ENCODE results near the gene CLDN7. TPM values are rescaled to one million over a fixed set of nuclear protein-coding genes. Genes with fewer than 3 reads are reported as not detected.

CLDN7 gene
- total and polyA plus RNA-seq, 5 donors, result 1.8 to 3.4 (median 2.9) TPM

- peak; percentile 94 to 98 (median 98) for DNase-seq
- Histone ChIP-seq H3K9me3 (ENCODE audit: control insufficient read depth, low read length) (no peaks in the 10 kb centered on the region), H3K4me3 (ENCODE audit: low read length) (peak within 1 kb of the TSS; percentile 73), H3K27me3 (ENCODE audit: control insufficient read depth, insufficient read depth) (no peaks in the 10 kb centered on the region), H3K27ac (ENCODE audit: low read length) (peak within 1 kb of the TSS; percentile 97), H3K4me1 (ENCODE audit: control insufficient read depth, insufficient read depth, low read length) (peaks cover 9% of the 10 kb centered on the region)
- peak; percentile 52 for ATAC-seq
- intact Hi-C loops (cut with DNase I), result no loop called here
- under 1% methylated on average over 62 of the region's 62 CpGs for WGBS
Measured at GRCh38 chr17:7241783-7242716, 20.2 kb downstream of the CLDN7 start, which contains the start of gene GABARAP. GABARAP (minus strand) TSS chr17:7242449; CDS start chr17:7242330, 119 bp downstream.

GRCh38 chr17:7241090-7241733, 21.1 kb downstream of the CLDN7 start:
- Histone ChIP-seq H3K4me1 (ENCODE audit: control insufficient read depth, insufficient read depth, low read length) (peaks cover 9% of the 10 kb centered on the region), H3K9me3 (ENCODE audit: control insufficient read depth, low read length) (no peaks in the 10 kb centered on the region), H3K27ac (ENCODE audit: low read length) (peak overlapping the region; percentile 95), H3K27me3 (ENCODE audit: control insufficient read depth, insufficient read depth) (no peaks in the 10 kb centered on the region), H3K4me3 (ENCODE audit: low read length) (peak overlapping the region; percentile 73)
- DNase-seq (peak in 1 of 3 donors; percentile 13), ATAC-seq (no peak)
- WGBS, result 30% methylated on average over 9 of the region's 9 CpGs
- intact Hi-C loops (cut with DNase I), result no loop called here

- Histone ChIP-seq H3K4me3 (ENCODE audit: low read length) (peak overlapping the region; percentile 73), H3K9me3 (ENCODE audit: control insufficient read depth, low read length) (no peaks in the 10 kb centered on the region), H3K4me1 (ENCODE audit: control insufficient read depth, insufficient read depth, low read length) (peaks cover 9% of the 10 kb centered on the region), H3K27me3 (ENCODE audit: control insufficient read depth, insufficient read depth) (no peaks in the 10 kb centered on the region), H3K27ac (ENCODE audit: low read length) (no peak overlapping the region)
- intact Hi-C loops (cut with DNase I), result no loop called here
- ATAC-seq, result no peak
- 56% methylated on average over 4 of the region's 4 CpGs for WGBS
- DNase-seq, result no peak
Measured at GRCh38 chr17:7240375-7240774, 21.9 kb downstream of the CLDN7 start.

GRCh38 chr17:7239091-7240027, 22.9 kb downstream of the CLDN7 start, which contains the start of gene PHF23:
PHF23 (minus strand) TSS chr17:7239457; CDS start chr17:7239279, 178 bp downstream.
- no peaks in the 10 kb centered on the region for H3K9me3 ChIP-seq (ENCODE audit: control insufficient read depth, low read length)
- no peaks in the 10 kb centered on the region for H3K27me3 ChIP-seq (ENCODE audit: control insufficient read depth, insufficient read depth)
- under 1% methylated on average over 72 of the region's 72 CpGs for WGBS
- H3K4me1 ChIP-seq (ENCODE audit: control insufficient read depth, insufficient read depth, low read length), result peaks cover 9% of the 10 kb centered on the region
- intact Hi-C loops (cut with DNase I), result no loop called here
- peak; percentile 99 to 100 (median 99) for DNase-seq
- peak within 1 kb of the TSS; percentile 97 for H3K4me3 ChIP-seq (ENCODE audit: low read length)
- ATAC-seq, result peak; percentile 78 to 84
- peak within 1 kb of the TSS; percentile 68 for H3K27ac ChIP-seq (ENCODE audit: low read length)

GRCh38 chr17:7238420-7239090, 23.7 kb downstream of the CLDN7 start:
- ATAC-seq (no peak), DNase-seq (peak in 1 of 3 donors; percentile 68)
- intact Hi-C loops (cut with DNase I), result no loop called here
- Histone ChIP-seq H3K4me3 (ENCODE audit: low read length) (peak overlapping the region; percentile 97), H3K9me3 (ENCODE audit: control insufficient read depth, low read length) (no peaks in the 10 kb centered on the region), H3K4me1 (ENCODE audit: control insufficient read depth, insufficient read depth, low read length) (peaks cover 9% of the 10 kb centered on the region), H3K27me3 (ENCODE audit: control insufficient read depth, insufficient read depth) (no peaks in the 10 kb centered on the region), H3K27ac (ENCODE audit: low read length) (peak overlapping the region; percentile 68)
- 2% methylated on average over 39 of the region's 39 CpGs for WGBS

GRCh38 chr17:7237761-7238419, 24.4 kb downstream of the CLDN7 start:
- DNase-seq (peak; percentile 88 to 94 (median 94)), ATAC-seq (peak; percentile 8 to 15)
- WGBS, result under 1% methylated on average over 71 of the region's 73 CpGs
- Histone ChIP-seq H3K9me3 (ENCODE audit: control insufficient read depth, low read length) (no peaks in the 10 kb centered on the region), H3K4me1 (ENCODE audit: control insufficient read depth, insufficient read depth, low read length) (peaks cover 11% of the 10 kb centered on the region), H3K27me3 (ENCODE audit: control insufficient read depth, insufficient read depth) (no peaks in the 10 kb centered on the region), H3K27ac (ENCODE audit: low read length) (peak overlapping the region; percentile 90), H3K4me3 (ENCODE audit: low read length) (peak overlapping the region; percentile 97)
- intact Hi-C loops (cut with DNase I), result no loop called here

GRCh38 chr17:7237266-7237760, 25.0 kb downstream of the CLDN7 start:
- no peak for DNase-seq
- Histone ChIP-seq H3K27ac (ENCODE audit: low read length) (peak overlapping the region; percentile 50), H3K4me1 (ENCODE audit: control insufficient read depth, insufficient read depth, low read length) (peaks cover 11% of the 10 kb centered on the region), H3K27me3 (ENCODE audit: control insufficient read depth, insufficient read depth) (no peaks in the 10 kb centered on the region), H3K9me3 (ENCODE audit: control insufficient read depth, low read length) (no peaks in the 10 kb centered on the region), H3K4me3 (ENCODE audit: low read length) (peak overlapping the region; percentile 97)
- WGBS, result 30% methylated on average over 6 of the region's 6 CpGs
- intact Hi-C loops (cut with DNase I), result no loop called here
- no peak for ATAC-seq

GRCh38 chr17:7236808-7237207, 25.5 kb downstream of the CLDN7 start:
- H3K4me3 ChIP-seq (ENCODE audit: low read length), result no peak overlapping the region
- ATAC-seq (no peak), DNase-seq (peak in 1 of 3 donors; percentile 23)
- no peak overlapping the region for H3K27ac ChIP-seq (ENCODE audit: low read length)
- 85% methylated on average over 6 of the region's 6 CpGs for WGBS
- intact Hi-C loops (cut with DNase I), result no loop called here
- H3K27me3 ChIP-seq (ENCODE audit: control insufficient read depth, insufficient read depth), result no peaks in the 10 kb centered on the region
- peaks cover 11% of the 10 kb centered on the region for H3K4me1 ChIP-seq (ENCODE audit: control insufficient read depth, insufficient read depth, low read length)
- H3K9me3 ChIP-seq (ENCODE audit: control insufficient read depth, low read length), result no peaks in the 10 kb centered on the region

- Histone ChIP-seq H3K27me3 (ENCODE audit: control insufficient read depth, insufficient read depth) (no peaks in the 10 kb centered on the region), H3K4me3 (ENCODE audit: low read length) (no peak overlapping the region), H3K27ac (ENCODE audit: low read length) (no peak overlapping the region), H3K9me3 (ENCODE audit: control insufficient read depth, low read length) (no peaks in the 10 kb centered on the region), H3K4me1 (ENCODE audit: control insufficient read depth, insufficient read depth, low read length) (peaks cover 8% of the 10 kb centered on the region)
- ATAC-seq (no peak), DNase-seq (peak in 1 of 3 donors; percentile 37)
- intact Hi-C loops (cut with DNase I), result no loop called here
- 84% methylated on average over 22 of the region's 22 CpGs for WGBS
Measured at GRCh38 chr17:7235693-7236665, 26.3 kb downstream of the CLDN7 start.
